ENCODE results near the gene ATXN1.

The ATXN1 gene

DNA sequence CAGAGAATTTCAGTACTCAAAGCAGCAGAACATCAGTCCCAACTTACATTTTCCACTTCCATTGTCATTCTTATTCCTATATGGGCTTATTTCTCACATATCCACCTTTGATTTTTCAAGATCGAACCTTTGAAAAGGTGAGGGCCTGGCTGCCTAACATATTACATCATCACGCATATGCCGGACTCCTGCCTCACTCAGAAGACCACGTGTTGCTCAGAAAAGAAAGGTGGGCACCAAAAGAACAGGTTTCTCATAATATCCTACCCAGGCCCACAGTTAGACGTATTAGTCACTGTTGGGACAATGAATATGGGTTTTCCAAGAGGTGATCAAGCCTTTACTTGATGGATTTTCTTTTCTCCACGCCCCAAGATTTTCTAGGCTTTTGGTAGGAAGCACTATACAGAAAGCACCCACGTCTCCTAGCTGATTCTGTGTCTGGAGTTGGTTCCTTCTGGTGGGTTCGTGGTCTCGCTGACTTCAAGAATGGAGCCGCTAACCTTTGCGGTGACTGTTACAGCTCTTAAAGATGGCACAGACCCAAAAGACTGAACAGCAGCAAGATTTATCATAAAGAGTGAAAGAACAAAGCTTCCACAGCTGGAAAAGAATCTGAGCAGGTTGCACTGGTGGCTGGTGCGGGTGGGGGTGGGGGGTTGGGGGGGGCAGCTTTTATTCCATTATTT lies 168.9 kb downstream of the ATXN1 start:
- TF ChIP-seq, protein P1, sequence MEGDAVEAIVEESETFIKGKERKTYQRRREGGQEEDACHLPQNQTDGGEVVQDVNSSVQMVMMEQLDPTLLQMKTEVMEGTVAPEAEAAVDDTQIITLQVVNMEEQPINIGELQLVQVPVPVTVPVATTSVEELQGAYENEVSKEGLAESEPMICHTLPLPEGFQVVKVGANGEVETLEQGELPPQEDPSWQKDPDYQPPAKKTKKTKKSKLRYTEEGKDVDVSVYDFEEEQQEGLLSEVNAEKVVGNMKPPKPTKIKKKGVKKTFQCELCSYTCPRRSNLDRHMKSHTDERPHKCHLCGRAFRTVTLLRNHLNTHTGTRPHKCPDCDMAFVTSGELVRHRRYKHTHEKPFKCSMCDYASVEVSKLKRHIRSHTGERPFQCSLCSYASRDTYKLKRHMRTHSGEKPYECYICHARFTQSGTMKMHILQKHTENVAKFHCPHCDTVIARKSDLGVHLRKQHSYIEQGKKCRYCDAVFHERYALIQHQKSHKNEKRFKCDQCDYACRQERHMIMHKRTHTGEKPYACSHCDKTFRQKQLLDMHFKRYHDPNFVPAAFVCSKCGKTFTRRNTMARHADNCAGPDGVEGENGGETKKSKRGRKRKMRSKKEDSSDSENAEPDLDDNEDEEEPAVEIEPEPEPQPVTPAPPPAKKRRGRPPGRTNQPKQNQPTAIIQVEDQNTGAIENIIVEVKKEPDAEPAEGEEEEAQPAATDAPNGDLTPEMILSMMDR (IDR thresholded peaks at IDR 0.05; ENCODE audit: low read depth, low read length): no peak
- H3K4me1 ChIP-seq: no peaks in the 10 kb centered on the region
- no peaks in the 10 kb centered on the region for H3K36me3 ChIP-seq
- no peak overlapping the region for H3K4me3 ChIP-seq (ENCODE audit: low read depth, low read length)
- no peak for DNase-seq
- H3K27me3 ChIP-seq: no peaks in the 10 kb centered on the region
- no peaks in the 10 kb centered on the region for H3K9me3 ChIP-seq

DNA sequence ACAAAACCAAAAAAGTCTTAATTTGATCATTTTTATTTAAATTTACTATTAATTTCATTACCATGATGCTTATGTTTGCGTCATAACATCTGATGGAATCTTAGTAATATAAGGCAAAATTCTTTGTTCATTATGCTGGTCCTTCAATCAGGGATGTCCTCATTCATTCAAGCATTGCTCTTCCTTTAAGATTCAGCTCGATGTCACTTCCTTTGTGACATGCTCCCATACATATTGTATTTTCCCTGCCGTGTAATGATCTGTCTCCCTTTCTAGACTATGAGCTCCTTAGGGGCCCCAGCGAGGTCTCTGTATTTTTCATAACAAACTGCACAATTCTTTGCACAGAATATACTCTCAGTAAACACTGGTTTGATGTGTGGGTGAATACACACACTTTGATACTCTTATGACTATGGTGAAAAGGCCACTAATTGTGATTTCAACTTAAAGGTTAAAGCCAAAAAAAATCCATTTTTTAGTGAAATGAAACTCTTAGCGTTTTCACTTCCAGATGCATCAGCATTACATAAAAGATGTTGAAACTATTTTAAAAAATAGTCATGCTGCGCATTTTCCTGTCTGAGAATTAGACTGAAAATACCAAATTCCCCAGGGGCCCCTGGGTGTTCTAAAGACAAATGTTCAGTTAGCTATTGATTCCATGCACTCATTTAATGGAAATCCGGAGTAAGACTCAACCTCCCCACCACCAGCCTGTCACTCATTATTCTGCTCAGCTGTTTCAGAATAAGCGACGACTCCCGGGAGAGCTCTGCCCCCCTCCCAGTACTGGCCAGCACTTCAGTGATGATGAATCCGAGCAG lies 169.7 kb downstream of the ATXN1 start:
- Histone ChIP-seq H3K36me3 (no peaks in the 10 kb centered on the region), H3K4me1 (no peaks in the 10 kb centered on the region), H3K9me3 (no peaks in the 10 kb centered on the region), H3K27me3 (no peaks in the 10 kb centered on the region), H3K4me3 (ENCODE audit: low read depth, low read length) (no peak overlapping the region)
- TF ChIP-seq, protein P1 (IDR thresholded peaks at IDR 0.05; ENCODE audit: low read depth, low read length): no peak
- no peak for DNase-seq

DNA sequence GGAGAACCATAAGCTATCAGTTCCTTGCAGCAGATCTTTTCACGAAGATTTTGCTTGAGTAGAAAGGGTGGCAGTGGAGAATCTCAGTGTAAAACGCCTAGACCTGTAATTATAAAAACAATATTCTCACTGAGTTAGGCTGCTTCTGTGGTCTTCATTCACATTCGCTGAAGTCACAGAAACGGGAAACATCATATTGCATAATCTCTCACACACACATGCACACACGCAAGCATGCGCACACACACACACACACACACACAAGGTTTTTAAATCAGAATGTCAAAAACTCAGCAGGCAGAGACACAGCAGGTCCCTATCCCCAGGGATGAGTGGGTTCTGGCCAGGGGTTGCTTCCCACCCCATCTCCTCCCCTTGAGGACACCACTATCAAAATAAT lies 175.5 kb downstream of the ATXN1 start:
- no peak overlapping the region for H3K4me3 ChIP-seq (ENCODE audit: low read depth, low read length)
- no peaks in the 10 kb centered on the region for H3K4me1 ChIP-seq
- no peaks in the 10 kb centered on the region for H3K36me3 ChIP-seq
- no peak for DNase-seq
- no peaks in the 10 kb centered on the region for H3K27me3 ChIP-seq
- TF ChIP-seq, protein P1 (IDR thresholded peaks at IDR 0.05; ENCODE audit: low read depth, low read length): no peak
- no peaks in the 10 kb centered on the region for H3K9me3 ChIP-seq

DNA sequence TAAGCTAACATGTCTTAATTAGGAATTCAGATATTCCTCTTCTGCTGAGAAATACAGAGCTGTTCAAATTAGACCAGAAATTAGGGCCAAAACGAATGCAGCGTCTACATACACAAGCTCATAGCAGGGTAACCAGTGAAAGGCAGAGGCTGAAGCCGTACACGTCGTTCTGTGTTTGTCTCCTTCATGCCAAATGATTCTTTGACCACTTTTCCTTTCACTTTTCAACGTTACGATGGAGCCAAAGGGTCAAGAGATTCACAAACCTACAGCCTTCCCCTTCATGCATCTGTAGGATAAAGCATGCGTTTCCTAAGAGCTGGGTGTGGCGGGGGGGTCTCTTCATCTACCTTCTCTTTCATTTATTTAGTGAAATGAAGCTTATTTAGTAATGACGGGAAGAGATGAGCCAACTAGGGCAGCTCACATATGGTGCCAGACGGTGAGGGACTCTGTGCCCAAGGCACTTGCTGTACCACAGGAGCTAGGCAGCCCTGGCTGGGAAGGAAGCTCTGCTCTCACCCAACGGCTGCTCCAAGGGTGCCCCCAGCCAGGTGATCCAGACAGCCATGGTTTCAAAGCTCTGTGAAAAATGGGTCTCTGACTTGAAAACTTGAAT lies 178.0 kb downstream of the ATXN1 start:
- no peaks in the 10 kb centered on the region for H3K36me3 ChIP-seq
- H3K4me3 ChIP-seq (ENCODE audit: low read depth, low read length): no peak overlapping the region
- no peaks in the 10 kb centered on the region for H3K4me1 ChIP-seq
- TF ChIP-seq, protein P1 (IDR thresholded peaks at IDR 0.05; ENCODE audit: low read depth, low read length): no peak
- no peaks in the 10 kb centered on the region for H3K9me3 ChIP-seq
- H3K27me3 ChIP-seq: no peaks in the 10 kb centered on the region
- no peak for DNase-seq

DNA sequence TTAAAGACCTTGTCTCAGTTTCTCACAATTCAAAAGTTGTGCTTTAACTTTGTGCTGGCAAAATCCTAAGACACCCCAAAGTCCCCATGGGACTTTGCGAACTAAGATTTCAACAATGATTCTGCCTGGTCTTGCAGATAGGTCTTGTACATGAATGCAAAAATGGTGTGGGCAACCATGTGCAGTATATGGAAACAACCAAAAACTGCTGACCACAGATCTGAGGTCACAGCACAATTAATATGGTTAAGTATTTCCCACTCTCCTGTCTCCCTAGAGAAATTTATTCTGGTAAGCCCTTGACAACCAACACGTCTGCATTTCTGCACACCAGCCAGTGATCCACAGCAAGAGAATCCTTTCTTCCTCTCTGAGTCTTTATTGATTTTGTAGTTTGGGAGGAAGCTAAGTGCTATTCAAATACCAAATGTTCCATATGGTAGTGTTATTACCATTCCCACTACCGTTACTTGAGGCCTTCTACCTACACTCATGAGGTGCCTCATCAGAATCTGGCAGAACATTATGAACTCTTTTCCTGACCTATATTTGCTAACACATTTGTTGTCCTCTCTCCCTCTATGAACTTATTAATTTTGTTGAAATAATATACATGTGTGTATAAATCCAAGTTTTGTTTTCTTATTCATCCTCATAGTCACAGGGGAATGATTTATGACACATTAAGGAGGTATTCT lies 178.7 kb downstream of the ATXN1 start:
- Histone ChIP-seq H3K36me3 (no peaks in the 10 kb centered on the region), H3K27me3 (no peaks in the 10 kb centered on the region), H3K9me3 (no peaks in the 10 kb centered on the region), H3K4me3 (ENCODE audit: low read depth, low read length) (no peak overlapping the region), H3K4me1 (no peaks in the 10 kb centered on the region)
- DNase-seq: no peak
- TF ChIP-seq, protein P1 (IDR thresholded peaks at IDR 0.05; ENCODE audit: low read depth, low read length): no peak
